Ecto neural progenitor cell (in vitro differentiated cells): Measurements from ENCODE around the gene PRKN.

Experiments used
- DNase-seq: peaks from one replicate; pipeline ENCODE4 v3.0.0-alpha.2; 2018; ENCODE audit warnings: low spot score

Gene PRKN

DNA sequence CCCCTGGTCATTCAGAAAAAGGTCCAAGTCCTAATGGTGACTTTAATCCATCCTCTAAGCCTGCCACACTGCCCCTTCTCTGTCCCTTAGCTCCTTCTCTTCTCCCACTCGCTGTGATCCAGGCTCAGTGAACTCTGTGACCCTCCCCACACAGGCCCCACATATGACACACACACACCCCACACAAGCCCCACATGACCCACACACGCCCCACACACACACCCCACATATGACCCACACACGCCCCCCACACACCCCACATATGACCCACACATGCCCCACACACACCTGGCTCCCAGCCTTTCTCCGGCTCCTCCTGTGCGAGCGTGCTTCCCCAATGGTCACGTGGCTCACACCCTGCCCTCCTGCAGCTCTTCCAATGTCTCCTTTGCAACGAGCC is 925.3 kb downstream of the PRKN start:
- no peak for DNase-seq

DNA sequence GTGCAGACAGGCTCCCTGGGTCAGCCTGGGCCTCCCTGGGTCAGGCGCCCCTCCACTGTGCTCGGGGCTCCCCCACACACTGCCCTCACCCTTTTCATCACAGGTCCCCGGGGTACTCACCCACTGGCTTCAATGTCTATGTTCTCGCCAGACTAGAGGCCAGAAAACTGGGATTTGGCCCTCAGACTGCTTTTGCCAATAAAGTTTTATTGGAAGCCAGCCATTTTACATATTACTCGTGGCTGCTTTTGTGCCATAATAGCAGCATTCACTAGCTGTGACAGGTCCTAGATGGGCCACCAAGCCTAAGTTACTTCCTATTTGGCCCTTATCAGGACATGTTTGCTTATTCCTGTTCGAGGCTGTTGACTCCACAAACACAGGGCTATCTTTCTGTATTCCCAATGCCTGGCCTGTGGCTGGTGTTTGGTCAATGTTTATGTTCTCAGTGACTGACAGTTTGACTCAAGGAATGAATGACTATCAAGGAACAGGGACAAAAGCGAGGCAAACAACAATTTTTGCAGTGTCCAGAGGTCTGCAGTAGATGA is 928.6 kb downstream of the PRKN start:
- DNase-seq, result no peak

DNA sequence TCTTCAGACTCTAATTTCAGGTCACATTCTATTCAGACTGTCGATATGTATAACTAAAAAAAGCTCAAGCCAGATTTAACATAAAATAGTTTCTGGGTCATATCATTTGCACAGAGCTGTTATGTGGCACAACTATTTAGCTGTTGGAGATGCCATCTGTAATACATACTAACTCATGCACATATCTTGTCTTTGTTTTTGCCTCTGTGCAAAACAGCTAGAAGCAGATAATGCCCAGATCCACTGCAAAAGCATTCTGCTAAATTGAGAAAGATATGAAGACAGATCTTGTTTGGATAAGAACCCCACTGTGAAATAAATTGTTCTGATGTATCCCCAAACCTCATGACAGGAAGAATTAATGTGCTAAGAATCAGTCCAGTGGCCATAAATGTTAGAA is 930.9 kb downstream of the PRKN start:
- no peak for DNase-seq

DNA sequence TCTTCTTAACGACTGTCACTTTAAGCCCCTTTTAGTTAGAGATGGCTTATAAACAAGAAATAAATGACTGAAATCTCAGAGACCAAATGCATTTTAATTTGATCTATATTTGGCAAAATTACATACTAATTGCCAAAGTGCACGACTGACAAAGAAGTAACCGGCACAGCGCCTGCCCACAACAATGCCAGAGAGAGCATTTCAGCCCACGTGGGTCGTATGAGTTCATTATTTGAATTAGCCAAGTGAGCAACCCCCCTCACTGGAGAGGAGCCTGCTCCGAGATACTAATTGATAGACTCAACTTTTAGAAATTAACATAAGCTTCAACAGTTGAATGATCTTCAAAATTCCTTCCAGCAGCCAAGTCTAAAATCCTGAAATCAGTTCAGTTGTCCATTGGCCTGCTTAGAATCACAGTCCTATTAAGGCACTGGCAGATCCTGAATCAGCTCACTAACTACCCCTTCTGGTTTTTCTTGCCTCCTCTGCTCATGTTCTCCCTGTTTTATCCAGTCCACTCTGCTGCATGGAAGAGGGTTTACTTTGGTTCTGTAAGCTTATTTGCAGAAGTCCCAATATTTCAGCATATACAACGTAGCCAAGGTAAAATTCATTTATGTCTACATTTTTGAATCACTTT is 934.6 kb downstream of the PRKN start:
- DNase-seq, result no peak

DNA sequence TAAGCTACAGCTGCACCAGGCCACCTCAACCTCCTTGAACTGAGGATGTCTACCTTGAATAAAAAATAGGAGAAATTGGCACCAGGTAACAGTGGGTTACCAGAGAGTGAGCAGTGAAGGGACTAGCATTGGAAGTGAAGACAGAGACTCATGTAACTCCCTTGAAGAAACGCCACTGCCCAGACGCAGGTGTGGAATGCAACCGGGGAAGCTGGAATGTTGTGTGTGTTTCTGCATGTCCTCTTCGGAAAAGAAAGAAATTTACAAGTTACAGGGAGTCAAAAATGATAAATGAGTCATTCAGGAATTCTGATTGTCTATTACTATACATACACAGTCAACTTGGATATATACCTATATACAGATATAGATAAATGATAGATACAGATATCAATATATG is 939.0 kb downstream of the PRKN start:
- DNase-seq, result no peak

DNA sequence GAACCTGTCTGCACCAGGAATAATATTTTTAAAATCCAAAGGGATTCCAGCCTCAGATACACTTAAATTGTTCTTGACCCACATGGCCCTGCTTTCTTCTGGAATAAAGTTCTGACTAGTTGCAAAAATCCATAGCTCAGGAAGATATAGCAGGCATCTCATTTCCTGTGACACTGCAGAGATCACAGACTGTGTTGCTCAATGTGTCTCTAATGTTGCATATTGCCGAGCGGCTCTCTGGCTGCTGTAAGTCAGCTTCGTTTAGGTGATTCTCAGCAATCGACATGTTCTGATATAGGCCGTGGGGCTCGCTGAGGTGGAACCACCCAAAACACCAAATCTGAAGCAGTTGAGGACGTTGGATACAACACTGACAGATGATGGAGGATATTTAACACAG is 955.4 kb downstream of the PRKN start:
- DNase-seq, result no peak

DNA sequence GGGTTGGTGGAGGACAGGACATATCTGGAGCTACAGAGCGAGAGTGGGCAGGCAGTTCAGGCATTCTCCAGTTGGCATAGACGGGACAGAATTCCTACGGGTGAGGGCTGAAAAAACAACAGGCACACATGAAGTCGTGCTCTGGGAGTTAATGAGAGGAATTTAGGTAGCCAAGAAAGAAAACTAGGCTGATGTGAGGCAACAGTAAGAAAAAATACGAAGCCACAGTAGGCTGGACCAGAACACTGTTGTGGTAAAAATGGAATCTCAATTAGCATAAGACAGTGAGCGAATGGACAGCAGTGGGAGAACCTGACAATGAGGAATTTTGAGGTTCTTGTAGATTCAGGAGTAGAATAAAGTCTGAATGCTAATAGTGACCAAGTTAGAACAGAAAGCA is 965.6 kb downstream of the PRKN start:
- DNase-seq, result no peak

DNA sequence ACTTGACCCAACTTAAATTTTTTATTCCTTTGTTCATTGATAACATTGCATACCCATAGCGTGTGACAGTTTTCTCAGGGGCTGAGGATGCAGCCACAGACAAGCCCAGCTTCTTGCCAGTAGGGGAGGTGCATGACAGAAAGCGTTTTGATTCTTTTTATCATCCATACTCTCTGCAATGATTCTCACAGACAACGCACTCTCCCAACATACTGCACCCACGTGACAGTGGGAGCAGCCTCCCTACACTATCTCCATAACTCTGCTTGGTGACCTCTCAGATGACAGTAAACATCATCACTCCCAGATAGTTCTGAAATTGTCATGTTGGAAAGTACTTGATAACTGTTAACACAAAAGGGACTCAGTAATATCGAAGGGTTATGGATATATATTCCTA is 972.5 kb downstream of the PRKN start:
- no peak for DNase-seq

DNA sequence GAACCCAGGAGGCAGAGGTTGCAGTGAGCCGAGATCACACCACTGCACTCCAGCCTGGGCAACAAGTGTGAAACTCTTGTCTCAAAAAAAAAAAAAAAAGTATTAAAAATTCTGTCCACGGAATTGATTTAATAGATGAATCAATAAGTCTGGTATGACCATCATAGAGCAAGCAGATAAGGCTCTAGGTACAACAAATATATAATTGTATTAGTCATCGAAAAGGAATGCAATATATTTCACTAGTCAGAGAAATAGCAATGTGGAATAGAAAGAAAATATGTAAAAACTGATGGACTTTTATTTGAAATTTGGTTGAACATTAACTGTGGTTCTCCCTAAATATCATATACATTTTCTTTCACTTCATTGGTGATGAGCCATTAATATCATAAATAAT is 976.9 kb downstream of the PRKN start:
- DNase-seq, result no peak

DNA sequence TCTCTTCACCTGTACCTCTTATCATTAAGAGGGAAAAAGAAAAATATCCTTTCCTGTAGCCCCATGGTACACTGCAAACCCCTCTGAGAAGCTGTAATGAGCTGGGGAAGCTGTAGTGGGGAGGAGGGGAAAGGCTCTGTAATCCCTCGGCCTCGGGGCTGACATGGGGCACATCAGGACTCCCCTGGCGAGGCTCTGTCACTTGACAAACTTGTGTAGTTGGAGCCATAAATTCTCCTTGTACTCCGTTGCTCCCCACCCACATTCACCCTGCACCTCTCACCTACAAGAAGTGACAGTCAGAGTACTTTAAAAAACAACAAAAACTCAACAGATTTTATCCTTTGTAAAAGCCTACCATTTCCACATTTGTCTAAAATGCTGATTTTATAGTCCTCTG is 978.0 kb downstream of the PRKN start:
- no peak for DNase-seq

DNA sequence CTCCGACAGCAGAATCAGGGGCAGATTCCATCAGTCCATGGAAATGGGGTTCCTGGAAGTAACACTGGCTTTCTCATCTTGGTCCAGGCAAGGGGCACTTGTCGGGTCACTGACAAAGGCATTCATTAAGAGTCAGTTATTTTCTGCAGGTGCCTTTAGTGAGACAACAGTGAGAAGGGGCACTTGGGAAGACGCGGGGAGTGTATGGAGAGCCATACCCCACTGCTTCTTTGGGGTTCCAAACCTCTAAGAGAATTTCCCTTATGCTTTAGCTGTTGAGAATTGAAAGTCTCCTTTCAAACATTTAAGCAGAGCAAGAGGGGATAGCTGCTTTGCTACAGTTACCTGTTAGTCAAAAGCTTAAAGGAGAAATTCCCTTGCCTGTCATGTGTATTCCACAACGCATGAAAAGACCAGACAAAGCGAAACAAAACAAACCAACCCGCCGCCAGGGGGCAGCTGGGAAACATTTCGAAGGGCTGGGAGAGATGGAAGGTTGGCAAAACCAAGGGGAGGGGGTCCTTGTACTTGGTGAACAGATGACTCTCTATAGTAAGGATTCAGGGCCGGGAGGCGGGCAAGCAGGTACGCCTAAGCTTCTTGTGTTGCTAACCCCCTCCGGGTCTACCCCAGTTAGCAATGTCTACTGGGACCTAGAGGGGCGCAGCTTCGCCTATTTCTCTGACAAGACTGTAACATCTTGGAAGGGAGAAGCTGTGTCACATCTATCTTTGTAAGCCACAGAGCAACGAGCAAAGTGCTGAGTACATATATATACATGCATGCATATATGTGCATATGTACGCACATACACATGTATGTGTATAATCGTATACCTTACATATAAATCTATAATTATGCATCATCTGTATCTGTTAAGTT is 978.8 kb downstream of the PRKN start:
- peak; percentile 87 for DNase-seq

DNA sequence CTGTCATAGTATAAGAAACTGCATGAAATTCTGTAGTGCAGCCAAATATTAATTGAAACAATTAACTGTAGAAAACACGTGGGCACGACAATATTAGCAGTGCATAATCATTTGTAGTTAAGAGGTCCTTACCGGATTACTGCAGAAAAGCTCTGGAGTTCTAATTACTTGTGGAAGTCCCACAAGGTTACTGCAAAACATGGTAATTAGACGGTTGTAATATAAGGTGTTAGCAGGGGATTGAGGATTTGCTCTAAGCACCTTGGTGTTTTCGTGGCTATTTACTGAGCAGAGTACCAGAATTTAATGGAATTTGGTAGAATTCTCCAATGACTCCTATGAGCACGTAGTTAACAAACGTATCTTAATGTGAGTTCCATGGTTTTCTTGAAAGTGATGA is 980.1 kb downstream of the PRKN start:
- no peak for DNase-seq

DNA sequence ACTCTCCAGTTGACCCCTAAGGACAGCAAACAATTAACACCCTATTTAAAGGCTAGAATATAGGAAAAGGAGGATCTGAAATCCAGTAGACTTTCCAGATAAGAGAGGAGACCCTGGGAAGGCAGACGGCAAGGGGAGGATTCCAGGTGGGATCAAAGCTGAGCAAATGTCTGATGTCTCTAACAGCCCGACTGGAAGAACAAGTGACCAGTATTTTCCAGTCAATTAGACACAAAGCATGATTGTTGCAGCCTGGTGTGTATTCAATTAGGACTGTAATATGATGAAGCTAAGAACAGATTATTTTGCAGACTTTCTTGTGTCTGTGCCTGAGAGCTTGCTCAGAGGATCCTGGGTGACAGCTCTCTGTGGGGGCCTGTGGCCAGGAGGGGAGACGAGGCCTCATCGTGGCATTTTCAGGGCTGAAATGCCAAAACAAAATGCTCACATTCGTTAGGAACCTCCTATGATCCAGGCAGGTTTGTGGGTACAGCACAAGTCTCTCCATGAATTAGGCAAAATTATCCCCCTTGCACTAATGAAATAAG is 981.9 kb downstream of the PRKN start:
- DNase-seq, result no peak

DNA sequence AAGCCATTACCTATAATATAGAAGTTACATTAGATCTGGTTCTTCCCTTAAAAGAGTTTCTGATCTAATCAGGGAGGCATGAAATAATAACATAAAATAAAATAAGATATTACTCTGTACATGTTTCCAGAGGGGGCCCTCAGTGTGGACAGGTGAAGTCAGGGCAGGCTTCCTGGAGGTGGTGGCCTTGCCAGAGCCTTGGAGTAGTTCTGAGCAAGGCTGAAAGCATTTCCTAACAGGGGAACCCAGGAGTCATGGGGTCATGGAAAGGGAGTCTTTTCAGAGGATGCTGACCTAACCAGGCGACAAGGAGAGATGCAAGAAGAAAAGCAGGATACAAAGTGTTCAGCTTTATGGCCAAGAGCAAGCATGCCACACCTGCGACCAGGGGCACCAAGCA is 982.4 kb downstream of the PRKN start:
- no peak for DNase-seq

DNA sequence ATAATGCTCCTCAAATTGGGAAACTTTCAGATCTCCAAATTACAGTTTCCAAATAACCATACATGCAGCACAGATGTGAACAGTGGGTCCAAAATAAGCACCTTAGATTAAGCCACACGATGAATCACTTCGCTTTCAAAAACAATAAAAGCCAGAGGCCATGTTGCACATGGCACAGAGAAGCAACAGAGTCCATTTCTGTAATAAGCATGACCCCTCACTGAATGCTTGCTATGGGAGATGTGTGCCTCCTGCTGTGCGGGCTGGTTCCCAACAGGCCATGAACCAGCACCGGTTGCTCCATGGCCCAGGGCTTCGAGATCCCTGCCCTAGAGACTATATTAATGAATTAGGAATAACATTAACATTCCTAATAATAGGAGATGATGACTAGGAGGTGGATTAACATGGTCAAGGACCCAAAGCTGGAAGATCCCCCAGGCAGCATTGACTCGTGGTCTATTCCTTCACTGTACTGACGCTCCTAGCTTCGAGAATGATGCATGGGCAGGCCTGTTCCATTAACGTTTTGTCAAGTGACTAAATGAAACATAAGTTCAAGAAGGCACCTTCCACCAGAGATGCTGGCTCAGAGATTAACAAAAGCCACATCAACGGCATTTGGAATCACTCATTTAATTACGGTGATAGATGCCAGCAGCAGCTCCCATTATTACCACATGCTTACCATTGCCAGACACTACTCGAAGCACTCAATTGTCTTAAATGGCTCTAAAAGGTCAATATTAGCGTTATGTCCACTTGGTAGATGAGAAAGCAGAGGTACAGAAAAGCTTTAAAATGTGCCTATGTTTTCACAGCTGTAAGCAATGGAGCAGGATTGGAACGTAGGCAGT is 983.1 kb downstream of the PRKN start:
- DNase-seq, result no peak

DNA sequence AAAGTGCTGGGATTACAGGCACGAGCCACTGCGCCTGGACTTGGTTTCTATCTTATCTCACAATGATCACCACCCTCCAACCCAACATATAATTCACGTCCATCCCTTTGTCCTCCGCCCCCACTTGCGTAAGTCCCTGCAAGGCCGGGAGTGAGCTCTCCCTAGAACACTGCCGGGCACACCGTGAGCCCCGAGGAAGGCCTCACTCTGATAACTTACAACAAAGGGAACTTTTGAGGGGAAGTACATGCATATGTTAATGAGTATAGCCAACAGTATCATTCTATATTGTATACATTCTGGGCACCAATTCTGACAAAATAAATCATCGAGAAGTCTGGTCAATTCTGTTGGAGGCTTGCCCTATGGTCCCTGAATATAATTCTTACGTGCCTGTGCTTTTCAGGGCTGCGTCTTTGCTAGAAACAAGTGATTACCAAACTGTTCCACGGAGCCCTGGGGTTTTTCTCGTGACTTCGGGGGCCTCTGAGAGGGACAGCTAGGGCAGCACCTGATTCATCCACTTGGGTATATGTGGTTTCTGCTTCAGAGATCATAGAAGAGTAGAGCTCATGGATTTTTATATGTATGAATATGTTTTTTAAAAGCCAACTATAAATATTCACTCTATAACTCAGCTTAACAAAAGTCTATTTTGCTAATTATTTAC is 983.9 kb downstream of the PRKN start:
- DNase-seq, result no peak

DNA sequence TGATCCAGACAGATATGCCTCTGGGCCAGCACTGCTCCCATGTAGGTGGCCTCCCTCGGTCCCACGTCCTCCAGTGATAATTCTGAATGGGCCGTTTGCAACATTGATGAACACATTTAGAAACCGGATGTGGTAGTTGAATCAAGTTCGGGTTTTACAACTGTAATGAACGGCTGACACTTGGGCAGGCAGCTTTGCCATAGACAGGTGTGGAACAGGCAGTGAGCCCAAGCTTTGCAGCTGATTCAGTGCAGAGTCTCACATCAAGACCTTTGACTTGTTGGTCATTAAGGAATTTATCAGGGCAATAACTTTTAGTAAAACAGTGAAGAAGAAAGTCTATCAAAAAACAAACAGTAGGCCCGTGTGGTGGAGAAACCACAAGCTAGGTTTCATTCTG is 987.1 kb downstream of the PRKN start:
- no peak for DNase-seq

DNA sequence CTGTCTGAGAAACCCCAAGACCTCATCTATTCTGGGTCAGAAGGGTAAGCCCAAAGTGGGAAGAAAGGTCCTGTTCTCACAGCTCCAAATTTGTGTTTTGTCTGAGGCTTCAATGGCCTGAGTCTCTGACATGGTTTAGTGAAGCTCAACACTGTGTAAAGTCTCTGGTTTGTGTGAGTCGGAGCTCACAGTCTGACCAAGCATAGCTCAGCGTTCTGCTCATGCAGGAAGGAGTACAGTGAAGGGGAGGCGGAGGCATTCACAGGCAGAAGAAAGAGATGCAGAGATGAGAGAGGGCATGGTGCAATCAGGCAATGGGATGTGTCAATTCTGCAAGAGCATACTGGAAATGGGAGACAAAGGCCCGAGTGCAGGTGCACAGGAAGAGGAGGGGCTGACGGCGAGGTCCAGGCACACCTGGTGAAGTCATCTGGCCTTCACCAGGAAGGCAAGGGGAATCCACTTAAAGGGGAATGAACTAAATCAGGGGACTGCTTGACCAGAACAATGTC is 990.7 kb downstream of the PRKN start:
- no peak for DNase-seq

DNA sequence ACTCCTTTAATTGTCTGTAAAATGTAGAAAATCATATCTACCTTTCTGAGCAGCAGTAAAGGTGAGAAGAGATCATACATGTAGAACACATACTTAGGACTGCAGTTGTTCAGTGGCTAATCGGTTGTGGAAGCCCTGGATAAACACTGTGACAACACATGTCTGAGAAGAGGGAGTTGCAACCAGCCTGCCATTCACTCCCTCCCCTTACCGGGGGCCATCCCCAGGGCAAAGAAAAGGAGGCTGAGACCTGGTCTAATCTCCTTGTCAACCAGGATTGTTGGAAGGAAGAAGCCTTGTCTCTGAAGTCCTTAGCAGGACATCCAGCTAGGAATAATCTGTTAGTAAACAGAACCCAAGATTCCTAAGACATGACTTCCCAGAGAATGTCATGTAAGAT is 991.2 kb downstream of the PRKN start:
- no peak for DNase-seq

DNA sequence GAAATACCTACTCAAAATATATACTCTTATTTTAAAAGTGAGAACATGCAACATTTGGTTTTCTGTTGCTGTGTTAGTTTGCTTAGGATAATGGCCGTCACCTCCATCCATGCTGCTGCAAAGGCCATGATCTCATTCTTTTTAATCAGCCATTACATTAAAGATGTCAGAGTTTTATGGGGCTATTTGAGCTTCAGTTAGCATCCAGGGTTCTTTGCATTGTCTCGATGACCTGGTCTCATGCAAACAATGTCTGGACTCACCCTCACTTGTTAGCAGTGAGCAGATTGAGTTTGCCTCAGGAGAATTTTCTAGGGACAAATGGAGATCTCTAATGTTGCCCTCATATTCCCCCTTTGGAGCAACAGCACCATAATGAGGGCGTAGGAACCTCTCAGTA is 995.0 kb downstream of the PRKN start:
- DNase-seq, result no peak

DNA sequence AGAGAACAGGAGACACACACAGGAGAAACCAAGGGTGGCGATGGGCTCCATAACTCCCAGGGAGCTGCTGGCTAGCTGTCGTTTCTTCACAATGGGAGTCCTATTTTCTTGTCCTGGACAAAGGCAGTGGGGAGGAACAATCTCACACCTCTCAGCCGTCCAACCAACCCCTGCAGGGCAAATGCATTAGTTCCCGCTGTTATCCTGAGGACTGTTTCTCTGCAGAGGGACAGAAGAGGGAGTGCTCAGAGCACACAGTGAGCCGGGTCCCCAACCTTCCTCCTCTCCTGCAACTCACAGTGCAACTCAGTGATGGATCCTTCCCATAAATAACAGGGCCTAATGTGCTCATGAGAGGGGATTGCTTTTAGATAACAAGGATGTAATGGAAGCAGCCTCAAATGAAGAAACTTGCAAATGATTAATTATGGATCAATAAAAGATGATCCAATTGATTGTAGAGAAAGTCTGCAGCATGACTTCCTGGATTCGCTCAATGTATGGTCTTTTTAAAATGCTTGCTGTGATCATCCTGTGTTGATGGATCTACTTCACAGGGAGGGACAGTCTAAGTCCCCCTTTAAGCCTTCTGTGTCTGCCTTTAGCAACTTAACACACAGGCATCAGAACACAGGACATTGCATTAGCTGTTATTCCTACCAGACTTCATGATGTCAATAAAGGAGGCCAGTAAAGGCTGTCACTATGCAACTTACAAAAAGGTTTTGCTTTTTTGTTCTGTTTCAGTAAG is 1000.3 kb downstream of the PRKN start:
- DNase-seq, result no peak
